GM21529 (cell line): ENCODE data around the gene ZNF324B.
"Not testable (repeated sequence)": the region's sequence is repeated elsewhere in the genome, so short reads cannot be mapped to it uniquely, and the experiment has no call there.

Experiments
- ATAC-seq: cut with Tn5 transposase; IDR thresholded peaks from one replicate; pipeline ENCODE4 v1.9.1; 2021; ENCODE audit not compliant: unreplicated experiment

Gene ZNF324B

DNA sequence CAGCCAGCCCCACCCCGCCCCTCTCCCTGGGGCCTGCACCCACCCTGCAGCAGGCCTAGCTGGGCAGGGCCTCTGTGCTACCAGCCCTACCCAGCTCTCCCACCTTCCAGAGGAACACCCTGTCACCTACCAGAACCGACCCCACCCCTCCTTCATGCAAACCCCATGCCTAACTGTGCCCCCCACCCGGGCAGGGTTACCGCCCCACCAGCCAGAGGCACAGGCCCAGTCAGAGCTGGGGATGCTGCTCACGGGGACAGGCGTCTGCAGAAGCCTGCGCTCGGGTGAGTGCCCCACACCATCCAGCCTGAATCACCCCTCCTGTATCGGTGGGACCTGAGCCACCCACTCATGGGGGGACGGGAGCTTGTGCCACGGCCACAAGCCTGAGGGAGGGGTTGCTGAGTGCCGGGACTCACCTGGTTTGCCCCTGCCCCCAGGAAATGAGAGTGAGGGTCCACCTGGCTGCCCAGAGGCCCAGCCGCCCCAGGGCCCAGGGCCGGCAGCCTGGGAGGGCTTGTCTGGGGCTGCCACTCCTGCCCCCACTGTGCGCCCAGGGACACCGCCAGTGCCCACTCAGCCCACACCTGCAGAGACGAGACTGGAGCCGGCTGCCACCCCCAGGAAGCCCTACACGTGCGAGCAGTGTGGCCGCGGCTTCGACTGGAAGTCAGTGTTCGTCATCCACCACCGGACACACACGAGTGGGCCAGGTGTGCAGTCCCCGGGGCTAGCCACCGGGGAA, 28.5 kb downstream of the ZNF324B start:
- no peak for ATAC-seq

DNA sequence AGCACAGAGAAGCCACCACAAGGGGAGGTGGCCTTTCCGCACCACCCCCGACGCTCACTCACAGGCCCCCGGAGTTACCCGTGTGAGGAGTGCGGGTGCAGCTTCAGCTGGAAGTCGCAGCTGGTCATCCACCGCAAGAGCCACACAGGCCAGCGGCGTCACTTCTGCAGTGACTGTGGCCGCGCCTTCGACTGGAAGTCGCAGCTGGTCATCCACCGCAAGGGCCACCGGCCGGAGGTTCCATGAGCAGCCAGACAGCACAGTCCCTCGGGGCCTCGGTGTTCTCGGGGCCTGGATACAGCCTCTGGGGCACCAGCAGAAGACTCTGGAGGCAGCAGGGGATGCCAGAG, 29.0 kb downstream of the ZNF324B start:
- ATAC-seq: no peak

GRCh38 chr19:58480831-58481230, 29.4 kb downstream of the ZNF324B start:
- ATAC-seq: no peak

- no peak for ATAC-seq
Observed at GRCh38 chr19:58482372-58482771, 30.9 kb downstream of the ZNF324B start.

DNA sequence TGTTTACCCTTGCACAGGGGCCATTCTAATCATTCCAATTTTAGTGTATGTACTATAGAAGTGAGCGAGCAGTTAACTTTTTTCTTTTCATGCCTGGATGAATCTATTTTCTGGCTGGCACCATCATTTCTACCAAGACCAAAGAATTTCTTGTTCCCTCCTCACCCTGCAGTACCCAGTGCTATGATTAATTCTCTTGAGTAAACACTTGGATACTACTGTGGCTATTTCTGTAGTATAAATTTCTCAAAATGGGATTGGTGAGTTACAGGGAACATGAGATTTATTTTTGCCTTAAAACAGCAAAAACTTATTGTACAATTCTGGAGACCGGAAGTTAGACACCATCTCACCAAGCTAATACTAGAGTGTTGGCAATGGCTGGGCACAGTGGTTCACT, 32.4 kb downstream of the ZNF324B start:
- no peak for ATAC-seq

GRCh38 chr19:58484349-58484748, 32.9 kb downstream of the ZNF324B start:
- ATAC-seq: not testable (repeated sequence)

DNA sequence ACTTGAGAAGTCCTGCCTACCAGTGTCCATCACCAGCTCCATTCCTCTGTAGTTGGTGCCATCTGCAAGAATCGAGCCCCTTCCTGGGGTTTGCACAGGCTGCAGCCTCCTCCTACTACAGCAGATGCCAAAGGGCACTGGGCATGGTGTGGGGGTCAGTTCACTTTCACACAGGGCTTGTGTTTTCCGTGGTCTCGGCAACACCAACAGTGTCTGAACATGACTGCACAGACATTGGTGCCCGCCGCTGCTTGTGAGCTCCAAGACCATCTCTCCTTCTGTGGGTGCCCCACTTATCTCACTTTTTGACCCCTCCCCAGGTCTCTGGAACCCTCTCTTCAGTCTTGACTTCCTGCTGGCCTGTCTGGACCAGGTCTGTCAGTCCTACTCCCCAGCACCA, 40.0 kb downstream of the ZNF324B start:
- no peak for ATAC-seq

DNA sequence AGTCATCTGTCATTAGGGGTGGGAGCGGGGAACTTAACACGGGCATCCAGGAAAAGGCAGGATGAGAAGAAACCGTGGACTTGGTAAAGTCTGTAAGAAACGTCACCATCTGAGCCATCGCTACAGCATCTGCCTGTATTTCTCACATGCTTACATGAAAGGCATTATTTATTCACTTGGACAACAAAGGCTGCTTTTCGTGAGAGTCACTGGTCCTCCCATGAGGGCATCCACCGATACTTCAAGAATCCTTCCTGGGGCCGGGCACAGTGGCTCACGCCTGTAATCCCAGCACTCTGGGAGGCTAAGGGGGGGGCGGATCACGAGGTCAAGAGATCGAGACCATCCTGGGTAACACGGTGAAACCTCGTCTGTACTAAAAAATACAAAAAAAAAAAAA, 40.8 kb downstream of the ZNF324B start:
- ATAC-seq: no peak

DNA sequence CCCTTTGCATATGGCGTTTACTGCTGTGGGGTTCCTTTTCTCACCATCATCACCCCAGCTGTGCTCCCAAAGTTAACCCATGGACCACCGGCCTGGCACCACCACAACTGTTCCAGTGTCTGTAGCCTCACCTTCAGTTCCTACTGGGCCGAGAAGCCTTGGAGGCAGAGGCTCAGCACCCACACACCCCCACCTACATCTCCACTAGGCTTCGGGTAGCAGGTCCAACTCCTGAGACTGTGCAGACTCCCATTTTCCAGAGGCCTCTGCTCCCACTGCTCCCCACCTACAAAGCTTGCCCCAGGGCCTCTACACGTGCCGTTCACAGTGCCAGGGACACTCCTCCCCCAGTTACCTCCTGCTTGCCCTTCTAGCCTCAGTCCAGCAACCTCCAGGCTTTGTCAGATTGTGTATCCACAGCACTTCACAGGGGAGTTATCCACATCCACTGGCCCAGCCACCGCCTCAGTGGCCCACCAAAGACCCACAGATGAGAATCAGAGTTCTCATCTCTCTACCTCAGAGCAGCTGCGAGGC, 46.3 kb downstream of the ZNF324B start:
- no peak for ATAC-seq

- ATAC-seq: no peak
Observed at GRCh38 chr19:58498316-58499020, 47.0 kb downstream of the ZNF324B start.

GRCh38 chr19:58499021-58499927, 47.9 kb downstream of the ZNF324B start:
- peak; percentile 89 for ATAC-seq

DNA sequence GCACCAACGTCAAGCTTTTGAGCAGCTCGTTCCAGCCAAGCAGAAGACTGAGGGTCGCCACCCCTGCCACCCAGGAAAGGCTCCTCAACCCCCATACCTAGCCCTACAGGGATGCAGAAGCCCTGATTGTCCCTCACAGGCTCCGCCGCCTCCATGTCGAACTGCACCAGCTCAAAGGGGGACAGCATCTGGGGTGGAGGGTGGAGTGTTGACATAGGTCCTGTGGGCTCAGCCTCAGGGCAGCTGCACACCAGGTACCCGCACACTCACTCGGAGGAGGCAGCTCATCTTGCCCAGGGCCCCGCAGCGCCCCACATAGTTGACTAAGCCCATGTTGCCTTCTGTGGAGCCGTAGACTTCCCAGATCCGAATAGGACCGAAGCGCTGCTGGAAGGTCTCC, 48.8 kb downstream of the ZNF324B start:
- no peak for ATAC-seq
